RWPE1 (cell line): ENCODE measurements around the gene SHROOM3.

ENCODE experiments used
- CTCF ChIA-PET: fragments of 350-600 bp; sonication (Branson Sonifier 250); formaldehyde crosslinking; extraction: SDS; loops from one replicate; lab custom pipeline; 2021; lab: Yijun Ruan, JAX
- POLR2A ChIA-PET: fragments of 400-600 bp; formaldehyde crosslinking; extraction: SDS; loops from one replicate; lab custom pipeline; 2020; ENCODE audit warnings: antibody characterized with exemption; ENCODE audit not compliant: low non-redundant PET; lab: Yijun Ruan, JAX
- DNase-seq: peaks from one replicate; pipeline ENCODE4 v3.0.0; 2012; ENCODE audit warnings: low spot score
- H3K27ac ChIP-seq: fragments of 450-650 bp; 2 replicates; pipeline ENCODE4 v1.5.1; 2017
- CTCF ChIP-seq: fragments of 450-650 bp; conservative IDR thresholded peaks from 2 replicates; pipeline ENCODE4 v1.5.1; 2017; ENCODE audit warnings: low read depth, mild to moderate bottlenecking

The SHROOM3 gene

GRCh38 chr4:76665721-76666120 lies 230.7 kb downstream of the SHROOM3 start:
- H3K27ac ChIP-seq = no peak overlapping the region; the same call in 1 of the 2 replicates
- CTCF ChIA-PET = interaction anchor here (0.6 to 0.9 kb wide), 2 partner anchors 10 to 46 kb away, joined by 3 read pairs; no protein-coding TSS in a partner anchor
- POLR2A ChIA-PET = no interaction called here
- TF ChIP-seq CTCF = no peak
- no peak for DNase-seq

- ChIA-PET CTCF (interaction anchor here (0.6 kb wide), 1 partner anchor 290 kb away, joined by 4 read pairs; no protein-coding TSS in a partner anchor), POLR2A (interaction anchor here (0.7 kb wide), 1 partner anchor 91 kb away, joined by 12 read pairs; no protein-coding TSS in a partner anchor)
- no peak overlapping the region for H3K27ac ChIP-seq
These were observed 232.0 kb downstream of the SHROOM3 start for GRCh38 chr4:76666944-76667532.

GRCh38 chr4:76670631-76671030 lies 235.6 kb downstream of the SHROOM3 start:
- CTCF ChIA-PET = no interaction called here
- no peak overlapping the region for H3K27ac ChIP-seq
- TF ChIP-seq CTCF = no peak
- no peak for DNase-seq
- POLR2A ChIA-PET = no interaction called here

More at GRCh38 chr4:76666944-76667532, 232.0 kb downstream of the SHROOM3 start:
- no peak for DNase-seq
- no peak for TF ChIP-seq CTCF

GRCh38 chr4:76673362-76673761 lies 238.3 kb downstream of the SHROOM3 start:
- CTCF ChIA-PET = interaction anchor here (0.6 kb wide), 1 partner anchor 117 kb away, joined by 3 read pairs; no protein-coding TSS in a partner anchor
- H3K27ac ChIP-seq = no peak overlapping the region
- DNase-seq = no peak
- no peak for TF ChIP-seq CTCF
- POLR2A ChIA-PET = no interaction called here

GRCh38 chr4:76674983-76675382 lies 240.0 kb downstream of the SHROOM3 start:
- no peak overlapping the region for H3K27ac ChIP-seq
- no peak for DNase-seq
- ChIA-PET POLR2A (no interaction called here), CTCF (interaction anchor here (1.1 kb wide), 1 partner anchor 10 kb away, joined by 3 read pairs; no protein-coding TSS in a partner anchor)
- no peak for TF ChIP-seq CTCF

- POLR2A ChIA-PET = no interaction called here
- TF ChIP-seq CTCF = no peak
- no peak for DNase-seq
These were observed 242.7 kb downstream of the SHROOM3 start for GRCh38 chr4:76677571-76678326.

More at GRCh38 chr4:76677571-76678326, 242.7 kb downstream of the SHROOM3 start:
- no peak overlapping the region for H3K27ac ChIP-seq
- CTCF ChIA-PET = no interaction called here
